GM12874 (cell line): ENCODE data around the gene LRRN4.

ENCODE experiments used
- TF ChIP-seq, protein P1 (sequence below): IDR thresholded peaks from 2 replicates; pipeline ENCODE4 v1.5.1; 2011; ENCODE audit warnings: low read depth, mild to moderate bottlenecking, control low read depth, low read length, moderate library complexity; ENCODE audit not compliant: insufficient read depth

Gene LRRN4

DNA sequence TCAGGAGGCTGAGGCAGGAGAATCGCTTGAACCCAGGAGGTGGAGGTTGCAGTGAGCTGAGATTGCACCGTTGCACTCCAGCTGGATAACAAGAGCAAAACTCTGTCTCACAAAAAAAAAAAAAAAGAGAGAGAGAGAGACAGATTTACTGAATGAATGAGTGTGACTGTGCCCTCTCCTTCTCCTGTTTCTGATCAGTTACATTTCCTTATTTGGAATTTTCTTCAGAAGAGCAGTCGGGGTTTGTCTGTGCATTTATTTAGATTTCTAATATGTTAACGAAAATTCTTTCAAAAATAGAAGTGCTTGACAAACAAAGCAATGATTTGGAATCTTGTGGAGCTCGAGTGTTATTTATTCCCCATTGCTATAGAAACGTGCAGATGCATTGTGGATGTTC, 6.4 kb upstream of the LRRN4 start:
- TF ChIP-seq, protein P1, sequence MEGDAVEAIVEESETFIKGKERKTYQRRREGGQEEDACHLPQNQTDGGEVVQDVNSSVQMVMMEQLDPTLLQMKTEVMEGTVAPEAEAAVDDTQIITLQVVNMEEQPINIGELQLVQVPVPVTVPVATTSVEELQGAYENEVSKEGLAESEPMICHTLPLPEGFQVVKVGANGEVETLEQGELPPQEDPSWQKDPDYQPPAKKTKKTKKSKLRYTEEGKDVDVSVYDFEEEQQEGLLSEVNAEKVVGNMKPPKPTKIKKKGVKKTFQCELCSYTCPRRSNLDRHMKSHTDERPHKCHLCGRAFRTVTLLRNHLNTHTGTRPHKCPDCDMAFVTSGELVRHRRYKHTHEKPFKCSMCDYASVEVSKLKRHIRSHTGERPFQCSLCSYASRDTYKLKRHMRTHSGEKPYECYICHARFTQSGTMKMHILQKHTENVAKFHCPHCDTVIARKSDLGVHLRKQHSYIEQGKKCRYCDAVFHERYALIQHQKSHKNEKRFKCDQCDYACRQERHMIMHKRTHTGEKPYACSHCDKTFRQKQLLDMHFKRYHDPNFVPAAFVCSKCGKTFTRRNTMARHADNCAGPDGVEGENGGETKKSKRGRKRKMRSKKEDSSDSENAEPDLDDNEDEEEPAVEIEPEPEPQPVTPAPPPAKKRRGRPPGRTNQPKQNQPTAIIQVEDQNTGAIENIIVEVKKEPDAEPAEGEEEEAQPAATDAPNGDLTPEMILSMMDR = no peak

DNA sequence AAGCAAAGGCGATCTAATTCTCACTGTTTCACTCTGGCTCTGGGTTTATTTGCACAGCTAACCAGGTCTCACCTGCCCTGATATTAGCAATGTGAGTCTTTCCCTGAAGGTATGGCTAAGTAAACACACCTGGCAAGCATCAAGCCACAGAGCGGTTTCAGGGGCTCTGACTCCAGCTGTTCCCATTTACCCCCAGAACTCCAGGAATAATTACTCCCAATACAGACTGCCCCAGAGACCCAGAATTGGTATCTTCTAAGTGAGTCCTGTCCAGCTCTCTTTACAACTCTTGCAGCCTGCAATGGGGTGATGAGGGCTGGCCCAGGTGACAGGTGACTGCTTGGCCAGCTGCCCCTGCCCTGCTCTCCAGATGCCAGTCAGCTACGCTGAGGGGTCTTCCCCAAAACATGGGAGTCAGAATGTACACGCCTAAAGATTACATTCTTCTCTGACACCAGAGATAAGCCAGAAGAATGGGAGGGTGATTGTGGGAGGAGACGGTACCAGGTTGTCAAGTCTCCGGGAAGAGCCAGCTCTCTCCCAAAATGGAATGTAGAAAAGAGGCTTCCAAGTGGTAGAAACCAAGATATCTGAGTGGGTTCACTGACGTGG, 4.9 kb upstream of the LRRN4 start:
- TF ChIP-seq, protein P1 = no peak

DNA sequence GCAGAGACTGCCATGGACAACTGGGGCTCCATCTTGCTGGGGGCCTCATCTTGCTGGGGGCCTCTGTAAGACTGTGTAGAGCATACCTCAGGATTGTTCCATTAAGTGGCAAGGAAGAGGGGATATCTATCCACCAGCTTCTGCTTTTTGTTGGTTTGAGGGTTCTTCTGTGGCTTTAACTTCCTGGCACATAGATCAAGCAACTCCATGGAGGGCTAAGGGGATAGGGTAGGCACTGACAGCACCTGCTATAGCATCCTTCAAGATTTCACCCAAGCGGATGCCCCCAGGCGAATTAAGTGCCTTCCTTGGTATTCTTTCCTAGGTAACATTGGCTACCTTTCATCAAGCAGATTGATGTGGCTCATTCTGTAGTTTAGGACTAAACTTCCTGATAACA, 3.8 kb upstream of the LRRN4 start:
- TF ChIP-seq, protein P1 = no peak

DNA sequence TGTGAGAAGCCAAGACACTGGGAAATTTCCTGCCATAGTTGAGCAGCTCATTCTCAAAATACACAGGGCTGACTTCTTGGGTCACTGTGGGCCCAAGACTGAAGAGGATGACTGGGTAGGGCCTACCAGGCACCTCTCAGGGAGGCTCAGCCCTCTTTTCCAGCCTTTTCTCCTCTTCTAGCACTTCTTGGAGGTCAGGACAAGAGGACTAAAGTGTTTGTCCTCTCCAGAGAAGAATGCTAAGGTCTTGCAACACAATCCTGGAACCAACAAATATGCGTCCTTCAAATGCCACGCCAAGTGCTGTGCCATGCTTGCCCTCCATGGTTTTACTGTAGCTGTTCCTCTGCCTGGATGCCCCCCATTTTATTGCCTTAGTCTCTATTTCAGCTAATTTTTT, 3.3 kb upstream of the LRRN4 start:
- TF ChIP-seq, protein P1 = no peak

DNA sequence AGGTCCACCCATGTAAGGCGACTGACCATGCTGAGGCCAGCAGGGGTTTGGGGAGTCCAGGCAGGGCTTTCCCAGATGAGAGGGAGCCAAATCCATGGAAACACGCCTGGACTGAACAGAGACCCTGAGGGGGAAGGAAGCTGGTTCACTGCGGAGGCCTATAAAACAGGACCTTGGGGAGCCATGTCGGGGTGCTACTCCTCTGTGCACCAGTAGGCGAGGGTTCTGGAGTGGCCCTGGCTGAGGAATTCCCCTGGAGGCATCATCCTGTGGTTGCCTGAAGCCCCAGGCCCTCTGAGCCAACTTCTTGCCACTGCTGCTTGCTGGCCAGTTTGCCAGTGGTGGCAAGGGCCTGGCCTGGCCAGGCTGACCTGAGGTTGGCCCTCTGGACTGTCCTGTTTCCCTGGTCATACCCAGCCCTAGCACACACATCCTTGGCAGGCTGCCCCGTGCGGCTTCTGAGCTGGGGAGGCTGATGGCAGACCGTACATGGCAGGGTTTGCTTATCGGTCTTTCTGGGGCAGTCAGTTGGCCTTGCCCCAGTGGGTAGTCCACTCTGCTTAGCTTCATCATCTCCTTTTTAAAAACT, 2.2 kb upstream of the LRRN4 start:
- TF ChIP-seq, protein P1 = no peak

DNA sequence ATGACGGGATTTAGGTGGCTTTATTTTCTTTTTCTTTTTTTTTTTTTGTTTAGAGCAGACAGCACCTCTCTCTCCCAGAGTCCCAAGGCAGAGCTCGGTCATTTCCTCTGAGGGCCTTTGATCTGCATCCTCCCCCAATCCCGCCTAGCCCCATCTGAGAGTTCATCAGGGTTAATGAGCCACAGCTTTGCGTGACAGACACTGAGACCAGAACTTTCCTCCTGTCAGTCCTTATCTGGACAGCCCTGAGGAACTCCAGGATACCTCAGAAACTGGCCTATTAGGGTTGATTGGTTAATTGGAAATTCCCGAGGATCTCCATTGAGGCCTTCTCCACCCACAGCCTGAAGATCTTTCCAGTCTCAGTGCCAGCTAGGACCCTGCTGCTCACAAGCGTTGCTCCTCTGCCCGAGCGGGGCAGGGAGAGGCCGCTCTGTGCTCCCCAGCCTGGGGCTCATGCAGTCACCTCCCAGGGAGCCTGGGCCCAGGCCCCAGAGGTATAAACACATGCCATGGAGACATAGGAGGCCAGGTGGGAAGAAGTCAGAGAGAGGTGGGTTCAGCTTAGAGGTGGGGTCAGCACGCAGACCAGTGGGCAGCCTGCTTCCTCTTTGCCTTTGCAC, 1.4 kb upstream of the LRRN4 start:
- TF ChIP-seq, protein P1 = no peak

DNA sequence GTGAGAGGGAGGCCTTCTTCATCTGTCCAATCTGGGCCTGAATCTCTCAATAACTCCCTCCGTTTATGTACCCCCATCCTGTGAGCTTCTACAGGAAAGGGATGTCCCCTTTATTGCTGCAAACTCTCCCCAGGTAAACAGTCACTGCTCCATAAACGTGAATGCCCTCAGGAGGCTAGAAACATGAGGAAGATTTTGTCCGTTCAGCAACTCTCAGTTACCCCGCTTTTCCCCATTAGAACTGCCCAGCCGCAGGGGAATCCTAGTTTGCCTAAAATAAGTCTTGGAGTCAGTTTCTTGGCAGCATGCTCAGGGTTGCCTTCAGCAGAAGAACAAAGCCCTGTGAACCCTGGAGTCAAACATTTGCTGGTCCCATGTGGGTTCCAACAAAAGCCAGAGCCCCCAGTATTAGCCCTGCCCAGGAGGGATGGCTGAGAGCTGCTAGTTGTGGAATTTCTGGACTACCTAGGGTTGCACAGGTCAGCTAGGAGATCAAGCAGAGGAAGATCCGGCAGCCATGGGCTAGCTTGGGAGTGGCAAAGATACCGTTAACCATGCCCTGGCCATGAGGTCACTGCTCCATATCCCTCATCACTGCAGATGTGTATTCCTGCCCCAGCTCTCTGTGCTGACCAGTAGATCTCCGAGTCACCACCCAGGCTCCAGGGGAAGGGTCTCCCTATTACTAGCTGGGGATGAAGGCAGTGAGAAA, 640 bp downstream of the LRRN4 start:
- TF ChIP-seq, protein P1 = no peak
